Mononuclear cell (primary cell): ENCODE data around the gene FAM227A. TPM values are rescaled to one million over a fixed set of nuclear protein-coding genes. Genes with fewer than 3 reads are reported as not detected.
"Not testable (repeated sequence)": the region's sequence is repeated elsewhere in the genome, so short reads cannot be mapped to it uniquely, and the experiment has no call there.

ENCODE experiments used
- H3K27me3 ChIP-seq: 2 replicates; pipeline ENCODE4 v1.6.0; 2011; ENCODE audit warnings: low read length, control low read depth; ENCODE audit not compliant: insufficient read depth
- H3K4me1 ChIP-seq: 2 replicates; pipeline ENCODE4 v1.5.1; 2011; ENCODE audit warnings: mild to moderate bottlenecking, low read length, control low read depth; ENCODE audit not compliant: insufficient read depth
- H3K4me3 ChIP-seq: 2 replicates; pipeline ENCODE4 v1.5.1; 2011; ENCODE audit warnings: mild to moderate bottlenecking, low read length, moderate library complexity
- H3K9me3 ChIP-seq: 2 replicates; pipeline ENCODE4 v1.5.1; 2011; ENCODE audit warnings: low read depth, mild to moderate bottlenecking, control low read depth, low read length
- total RNA-seq: library from RNA; depleted of rRNA; stranded (reverse); fragments of >200 nt; gene quantifications from one replicate; pipeline ENCODE4 v1.2.3, GENCODE V29; 2012

Gene FAM227A
- total RNA-seq, 1 donor, result not detected

DNA sequence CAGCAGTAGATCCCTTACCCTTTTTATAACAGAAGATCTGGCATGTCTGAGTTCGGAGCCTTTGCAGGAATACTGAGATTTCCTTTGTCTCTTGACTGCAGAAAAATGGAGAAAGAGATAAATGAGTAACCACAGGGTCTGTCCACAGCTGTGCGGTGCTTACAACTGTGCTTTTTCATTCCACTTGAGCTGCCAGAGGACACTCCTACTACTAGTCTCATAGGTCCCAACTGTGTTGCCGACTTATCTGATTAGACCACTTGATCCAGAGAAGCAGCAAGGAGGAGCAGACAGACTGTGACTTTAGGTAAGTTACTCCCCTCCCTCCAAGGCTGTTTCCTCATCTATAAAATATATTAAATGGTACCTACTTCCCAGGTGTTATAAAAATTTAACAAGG, 17.5 kb downstream of the FAM227A start:
- H3K27me3 ChIP-seq, result no peaks in the 10 kb centered on the region
- H3K4me3 ChIP-seq, result no peak overlapping the region
- H3K4me1 ChIP-seq, result no peaks in the 10 kb centered on the region
- H3K9me3 ChIP-seq, result no peaks in the 10 kb centered on the region

GRCh38 chr22:38638216-38638615, 18.0 kb downstream of the FAM227A start:
- H3K27me3 ChIP-seq, result no peaks in the 10 kb centered on the region
- H3K9me3 ChIP-seq, result no peaks in the 10 kb centered on the region
- H3K4me1 ChIP-seq, result no peaks in the 10 kb centered on the region
- no peak overlapping the region for H3K4me3 ChIP-seq

GRCh38 chr22:38632528-38632927, 23.7 kb downstream of the FAM227A start:
- H3K27me3 ChIP-seq, result no peaks in the 10 kb centered on the region
- no peaks in the 10 kb centered on the region for H3K4me1 ChIP-seq
- no peaks in the 10 kb centered on the region for H3K9me3 ChIP-seq
- no peak overlapping the region for H3K4me3 ChIP-seq

- no peak overlapping the region for H3K4me3 ChIP-seq
- H3K9me3 ChIP-seq, result no peaks in the 10 kb centered on the region
- H3K4me1 ChIP-seq, result no peaks in the 10 kb centered on the region
- H3K27me3 ChIP-seq, result no peaks in the 10 kb centered on the region
Measured at GRCh38 chr22:38631724-38632123, 24.5 kb downstream of the FAM227A start.

DNA sequence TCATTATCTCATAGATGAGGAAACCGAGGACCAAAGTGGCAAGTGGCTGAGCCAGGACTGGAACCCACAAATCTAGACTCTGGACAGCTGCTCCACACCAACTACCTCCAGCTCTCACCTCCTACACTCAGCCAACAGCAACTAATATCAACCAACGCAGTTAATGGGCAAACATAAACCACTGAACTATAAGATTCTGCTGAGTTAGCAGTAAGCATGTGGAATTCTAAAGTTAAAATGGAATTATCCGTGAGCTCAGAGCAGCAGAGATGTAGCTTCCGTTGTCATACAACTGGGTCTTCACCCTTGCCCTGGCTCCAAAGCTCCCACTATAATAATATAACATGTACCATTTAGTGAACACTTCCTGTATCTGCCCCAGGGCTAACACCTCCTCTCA, 27.1 kb downstream of the FAM227A start:
- Histone ChIP-seq H3K9me3 (no peaks in the 10 kb centered on the region), H3K27me3 (no peaks in the 10 kb centered on the region), H3K4me3 (no peak overlapping the region), H3K4me1 (no peaks in the 10 kb centered on the region)

DNA sequence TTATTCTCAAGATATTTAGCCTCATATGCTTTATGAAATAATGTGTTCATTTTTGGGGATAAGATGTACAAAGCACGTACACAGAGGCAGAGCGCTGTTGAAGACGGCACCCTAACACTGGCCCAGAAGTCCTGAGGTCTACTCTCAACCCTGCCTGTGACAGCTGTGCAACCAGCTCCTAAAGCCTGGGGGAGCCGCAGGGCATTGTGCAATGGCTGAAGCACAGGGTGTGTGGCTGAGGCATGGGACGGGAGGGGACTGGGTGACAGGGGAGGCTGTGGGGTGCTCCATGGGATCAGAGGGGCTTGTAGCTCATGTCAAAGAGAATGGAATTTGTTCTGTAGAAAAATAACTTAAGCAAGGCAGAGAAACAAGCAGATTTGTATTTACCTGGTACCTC, 27.7 kb downstream of the FAM227A start:
- H3K27me3 ChIP-seq, result no peaks in the 10 kb centered on the region
- no peak overlapping the region for H3K4me3 ChIP-seq
- H3K4me1 ChIP-seq, result no peaks in the 10 kb centered on the region
- H3K9me3 ChIP-seq, result no peaks in the 10 kb centered on the region

GRCh38 chr22:38623351-38623750, 32.8 kb downstream of the FAM227A start:
- no peaks in the 10 kb centered on the region for H3K9me3 ChIP-seq
- no peaks in the 10 kb centered on the region for H3K27me3 ChIP-seq
- no peaks in the 10 kb centered on the region for H3K4me1 ChIP-seq
- H3K4me3 ChIP-seq, result no peak overlapping the region

- Histone ChIP-seq H3K4me3 (no peak overlapping the region), H3K27me3 (no peaks in the 10 kb centered on the region), H3K9me3 (no peaks in the 10 kb centered on the region), H3K4me1 (no peaks in the 10 kb centered on the region)
Measured at GRCh38 chr22:38618682-38619081, 37.5 kb downstream of the FAM227A start.

- Histone ChIP-seq H3K4me3 (no peak overlapping the region), H3K27me3 (no peaks in the 10 kb centered on the region), H3K9me3 (no peaks in the 10 kb centered on the region), H3K4me1 (no peaks in the 10 kb centered on the region)
Measured at GRCh38 chr22:38618258-38618657, 37.9 kb downstream of the FAM227A start.

DNA sequence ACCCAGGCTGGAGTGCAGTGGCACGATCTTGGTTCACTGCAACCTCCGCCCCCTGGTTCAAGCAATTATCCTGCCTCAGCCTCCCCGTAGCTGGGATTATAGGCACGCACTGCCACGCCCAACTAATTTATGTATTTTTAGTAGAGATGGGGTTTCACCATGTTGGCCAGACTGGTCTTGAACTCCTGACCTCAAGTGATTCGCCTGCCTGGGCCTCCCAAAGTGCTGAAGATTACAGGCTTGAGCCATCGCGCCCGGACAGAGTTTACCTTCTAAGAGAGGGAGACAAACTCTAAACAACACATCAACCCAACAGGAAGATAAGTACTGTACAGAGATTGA, 41.2 kb downstream of the FAM227A start:
- not testable (repeated sequence) for H3K27me3 ChIP-seq

GRCh38 chr22:38614332-38615063, 41.7 kb downstream of the FAM227A start:
- Histone ChIP-seq H3K27me3 (no peaks in the 10 kb centered on the region), H3K4me3 (no peak overlapping the region), H3K9me3 (no peaks in the 10 kb centered on the region), H3K4me1 (no peaks in the 10 kb centered on the region)

More for the DNA sequence above, 41.2 kb downstream of the FAM227A start:
- H3K4me1 ChIP-seq, H3K9me3 ChIP-seq, H3K4me3 ChIP-seq: not testable (repeated sequence)

- Histone ChIP-seq H3K4me3 (no peak overlapping the region), H3K4me1 (no peaks in the 10 kb centered on the region), H3K27me3 (no peaks in the 10 kb centered on the region), H3K9me3 (no peaks in the 10 kb centered on the region)
Measured at GRCh38 chr22:38613588-38613987, 42.6 kb downstream of the FAM227A start.

- no peaks in the 10 kb centered on the region for H3K9me3 ChIP-seq
- no peaks in the 10 kb centered on the region for H3K27me3 ChIP-seq
- H3K4me3 ChIP-seq, result no peak overlapping the region
- no peaks in the 10 kb centered on the region for H3K4me1 ChIP-seq
Measured at GRCh38 chr22:38612217-38613006, 43.8 kb downstream of the FAM227A start.

GRCh38 chr22:38611559-38611958, 44.6 kb downstream of the FAM227A start:
- no peaks in the 10 kb centered on the region for H3K4me1 ChIP-seq
- H3K9me3 ChIP-seq, result no peaks in the 10 kb centered on the region
- no peak overlapping the region for H3K4me3 ChIP-seq
- no peaks in the 10 kb centered on the region for H3K27me3 ChIP-seq

GRCh38 chr22:38610234-38610633, 46.0 kb downstream of the FAM227A start:
- no peaks in the 10 kb centered on the region for H3K27me3 ChIP-seq
- H3K9me3 ChIP-seq, result no peaks in the 10 kb centered on the region
- no peaks in the 10 kb centered on the region for H3K4me1 ChIP-seq
- H3K4me3 ChIP-seq, result no peak overlapping the region
